ENCODE measurements around the gene BCAT1. TPM values are rescaled to one million over a fixed set of nuclear protein-coding genes. Genes with fewer than 3 reads are reported as not detected.

Gene BCAT1
- total RNA-seq, 1 experiment from 2014 or later: not detected

- in situ Hi-C loops (cut with HindIII; ENCODE audit: low pct_unique_long_range_greater_than_20kb, low sequenced_read_pairs): no loop called here
- no peak for DNase-seq (ENCODE audit: low read depth)
Measured at GRCh38 chr12:24768415-24768814, 180.5 kb downstream of the BCAT1 start.

- DNase-seq (ENCODE audit: low read depth): no peak
Measured at GRCh38 chr12:24767016-24767415, 181.9 kb downstream of the BCAT1 start.

GRCh38 chr12:24764712-24765111 is 184.2 kb downstream of the BCAT1 start:
- DNase-seq (ENCODE audit: low read depth): no peak
- in situ Hi-C loops (cut with HindIII; ENCODE audit: low pct_unique_long_range_greater_than_20kb, low sequenced_read_pairs): no loop called here

More at GRCh38 chr12:24767016-24767415, 181.9 kb downstream of the BCAT1 start:
- in situ Hi-C loops (cut with HindIII; ENCODE audit: low pct_unique_long_range_greater_than_20kb, low sequenced_read_pairs): no loop called here

GRCh38 chr12:24760606-24761378 is 188.1 kb downstream of the BCAT1 start:
- in situ Hi-C loops (cut with HindIII; ENCODE audit: low pct_unique_long_range_greater_than_20kb, low sequenced_read_pairs): no loop called here
- no peak for DNase-seq (ENCODE audit: low read depth)

GRCh38 chr12:24760162-24760561 is 188.7 kb downstream of the BCAT1 start:
- DNase-seq (ENCODE audit: low read depth): no peak

More at GRCh38 chr12:24760162-24760561, 188.7 kb downstream of the BCAT1 start:
- in situ Hi-C loops (cut with HindIII; ENCODE audit: low pct_unique_long_range_greater_than_20kb, low sequenced_read_pairs): no loop called here

Other genes starting within 250 kb of the BCAT1 start
- 0.61 TPM in 1 of 2 replicates, not detected in the other for gene DNAI7, start 246.1 kb upstream of the BCAT1 start, total RNA-seq (2014; rRNA removed; shearing (Covaris generic); ENCODE audit: low replicate concordance)
- gene ETFRF1, start 246.1 kb upstream of the BCAT1 start, total RNA-seq (2014; rRNA removed; shearing (Covaris generic); ENCODE audit: low replicate concordance): 12.8 and 16.9 TPM in 2 replicates